Measurements from ENCODE around the gene BMAL1. TPM values are rescaled to one million over a fixed set of nuclear protein-coding genes. Genes with fewer than 3 reads are reported as not detected.

The BMAL1 gene
- total RNA-seq, 1 experiment from 2014 or later, result 3.3 TPM

GRCh38 chr11:13291800-13292199, 14.2 kb downstream of the BMAL1 start:
- Histone ChIP-seq H3K79me1 (ENCODE audit: insufficient read depth, low read depth, low read length, poor library complexity, severe bottlenecking) (no peaks in the 10 kb centered on the region), H2BK15ac (ENCODE audit: low read depth, low read length) (no peak overlapping the region), H3K4me2 (ENCODE audit: insufficient read depth, insufficient read length, low read length) (no peak overlapping the region), H3K18ac (ENCODE audit: insufficient read length, low read depth, low read length) (no peak overlapping the region), H3K27ac (ENCODE audit: insufficient read length, low read depth, low read length) (no peak overlapping the region), H3K9ac (ENCODE audit: extremely low read depth, insufficient read length, low read length) (no peak overlapping the region), H2BK20ac (ENCODE audit: low read depth, low read length, poor library complexity, severe bottlenecking) (no peak overlapping the region), H3K9me3 (ENCODE audit: control insufficient read depth, low read depth, low read length) (no peaks in the 10 kb centered on the region), H2AK5ac (ENCODE audit: insufficient read length, low read length) (no peak overlapping the region), H2BK5ac (ENCODE audit: insufficient read length, low read length) (no peak overlapping the region), H3K4me1 (ENCODE audit: insufficient read depth, low read length) (no peaks in the 10 kb centered on the region), H3K14ac (ENCODE audit: insufficient read depth, low read length) (no peak overlapping the region), H4K8ac (replicated peaks; ENCODE audit: insufficient read length, low read depth, low read length) (no peak overlapping the region), H4K91ac (ENCODE audit: insufficient read length, low read depth, low read length) (no peak overlapping the region), H3K56ac (ENCODE audit: insufficient read length, low read depth, low read length) (no peak overlapping the region), H3K23ac (ENCODE audit: insufficient read length, low read depth, low read length) (no peak overlapping the region), H3T11ph (ENCODE audit: low read length) (no peak overlapping the region), H3K4ac (ENCODE audit: low read depth, low read length) (no peak overlapping the region), H4K5ac (ENCODE audit: insufficient read length, low read depth, low read length) (no peak overlapping the region), H3K79me2 (ENCODE audit: insufficient read depth, low read length) (no peaks in the 10 kb centered on the region), H4K20me1 (ENCODE audit: control insufficient read depth, insufficient read depth, insufficient read length) (no peaks in the 10 kb centered on the region), H2AFZ (ENCODE audit: low read length) (no peak overlapping the region), H3K23me2 (ENCODE audit: insufficient read length, low read depth, low read length, poor library complexity, severe bottlenecking) (no peaks in the 10 kb centered on the region), H2BK120ac (ENCODE audit: low read depth, low read length, poor library complexity, severe bottlenecking) (no peak overlapping the region), H3K27me3 (ENCODE audit: insufficient read depth, low read length) (no peaks in the 10 kb centered on the region), H2BK12ac (ENCODE audit: insufficient read length, low read depth, low read length) (no peak overlapping the region)
- Mint-ChIP-seq H3K36me3 (ENCODE audit: insufficient read depth in 1 of 3, low read depth in 3 of 3) (no peaks in the 10 kb centered on the region), H3K9me3 (no peaks in the 10 kb centered on the region), H3K4me3 (no peak overlapping the region), H3K4me1 (peaks cover 5 to 13% of the 10 kb centered on the region in 2 experiments), H3K27ac (no peak overlapping the region), H3K27me3 (ENCODE audit: low read depth) (peaks cover 1% of the 10 kb centered on the region)
- no peak for TF ChIP-seq CTCF (conservative IDR thresholded peaks at IDR 0.05)
- WGBS (ENCODE audit: extremely low coverage, insufficient read length, low lambda C conversion rate), result no CpG with 5 or more reads among the region's 3 CpGs
- no peak for DNase-seq
